OCI-LY3 (cell line): ENCODE measurements around the gene GIT2.
A peak's percentile ranks its signal among the peaks of the same experiment; 100 is the strongest.

Experiments used
- H2AFZ ChIP-seq: fragments of 200-600, 300-600 bp; shearing (Covaris generic); 2 replicates; pipeline ENCODE4 v1.6.0; 2014; ENCODE audit warnings: antibody characterized with exemption, low read depth, low read length
- H3K27ac ChIP-seq: fragments of 200-600, 300-600 bp; sonication (generic); 2 replicates; pipeline ENCODE4 v1.5.1; 2014; ENCODE audit warnings: mild to moderate bottlenecking, low read length, moderate library complexity, mixed read lengths
- H3K27me3 ChIP-seq: fragments of 200-600, 300-600 bp; sonication (generic); 2 replicates; pipeline ENCODE4 v1.6.1; 2014; ENCODE audit warnings: low read depth, low read length, mixed read lengths
- H3K36me3 ChIP-seq: fragments of 200-600, 300-600 bp; sonication (generic); replicated peaks from 2 replicates; pipeline ENCODE3; 2014; ENCODE audit warnings: low read depth, low read length, mixed read lengths
- H3K4me1 ChIP-seq: fragments of 300-600, 200-600 bp; sonication (generic); 2 replicates; pipeline ENCODE4 v1.6.1; 2014; ENCODE audit warnings: low read length, mixed read lengths
- H3K4me2 ChIP-seq: fragments of 200-600, 300-600 bp; sonication (generic); 2 replicates; pipeline ENCODE4 v1.6.1; 2014; ENCODE audit warnings: low read length, mixed read lengths
- H3K4me3 ChIP-seq: fragments of 300-600, 200-600 bp; sonication (generic); 2 replicates; pipeline ENCODE4 v1.5.1; 2014; ENCODE audit warnings: antibody characterized with exemption, mild to moderate bottlenecking, low read length, moderate library complexity
- H3K79me2 ChIP-seq: fragments of 300-600, 200-600 bp; shearing (Covaris generic); 2 replicates; pipeline ENCODE4 v1.6.1; 2014; ENCODE audit warnings: mild to moderate bottlenecking, low read length, mixed read lengths
- H3K9ac ChIP-seq: fragments of 300-600, 200-600 bp; shearing (Covaris generic); 2 replicates; pipeline ENCODE4 v1.6.0; 2014; ENCODE audit warnings: mild to moderate bottlenecking, low read length, moderate library complexity
- H3K9me3 ChIP-seq: fragments of 200-600, 300-600 bp; shearing (Covaris generic); 2 replicates; pipeline ENCODE4 v1.6.1; 2014; ENCODE audit warnings: low read length, mixed read lengths; ENCODE audit not compliant: insufficient read depth
- H4K20me1 ChIP-seq: fragments of 200-600, 300-600 bp; sonication (generic); 2 replicates; pipeline ENCODE4 v1.6.1; 2016; ENCODE audit warnings: low read length, mixed read lengths; ENCODE audit not compliant: insufficient read depth
- CTCF ChIP-seq: fragments of 200-600, 300-600 bp; sonication (generic); IDR thresholded peaks from 2 replicates; pipeline ENCODE4 v1.5.1; 2014; ENCODE audit warnings: antibody characterized with exemption, low read length, low read depth
- EZH2phosphoT487 ChIP-seq: fragments of 200-600 bp; shearing (Covaris generic); IDR thresholded peaks from 2 replicates; pipeline ENCODE4 v1.6.1; 2018; ENCODE audit warnings: antibody characterized with exemption, mixed run types, low read depth

GIT2 gene

GRCh38 chr12:109998904-109999648 is 2.9 kb upstream of the GIT2 start, which contains the start of gene ANKRD13A:
TSS of gene ANKRD13A (plus strand) at chr12:109999430. CDS start at chr12:109999689, 259 bp downstream.
- Histone ChIP-seq H3K4me3 (peak within 1 kb of the TSS; percentile 99), H3K27me3 (no peaks in the 10 kb centered on the region), H3K9ac (peak within 1 kb of the TSS; percentile 97), H3K4me1 (peaks cover 56% of the 10 kb centered on the region), H4K20me1 (peaks cover 31% of the 10 kb centered on the region), H2AFZ (no peak within 1 kb of the TSS; the same call in 1 of the 2 replicates), H3K79me2 (peaks cover 87% of the 10 kb centered on the region), H3K27ac (peak within 1 kb of the TSS; percentile 87), H3K36me3 (peaks cover 39% of the 10 kb centered on the region), H3K4me2 (peak within 1 kb of the TSS; percentile 97), H3K9me3 (no peaks in the 10 kb centered on the region)
- TF ChIP-seq CTCF (no peak), EZH2phosphoT487 (no peak)

GRCh38 chr12:109998241-109998903 is 2.2 kb upstream of the GIT2 start:
- Histone ChIP-seq H3K27me3 (no peaks in the 10 kb centered on the region), H2AFZ (no peak overlapping the region), H3K9ac (peak overlapping the region; percentile 97), H3K4me1 (peaks cover 56% of the 10 kb centered on the region), H4K20me1 (peaks cover 33% of the 10 kb centered on the region), H3K79me2 (peaks cover 87% of the 10 kb centered on the region), H3K27ac (peak overlapping the region; percentile 87), H3K4me3 (peak overlapping the region; percentile 99), H3K9me3 (no peaks in the 10 kb centered on the region), H3K4me2 (peak overlapping the region; percentile 97), H3K36me3 (peaks cover 35% of the 10 kb centered on the region)
- no peak for TF ChIP-seq EZH2phosphoT487
- TF ChIP-seq CTCF: no peak

- H2AFZ ChIP-seq: 0 out of 2 replicates have a peak overlapping the region, but pooled peaks have one; percentile 22
- no peak for TF ChIP-seq CTCF
- TF ChIP-seq EZH2phosphoT487: no peak
- H3K9ac ChIP-seq: peak overlapping the region; percentile 97
- no peaks in the 10 kb centered on the region for H3K27me3 ChIP-seq
- no peaks in the 10 kb centered on the region for H3K9me3 ChIP-seq
- peaks cover 31% of the 10 kb centered on the region for H3K36me3 ChIP-seq
- H3K27ac ChIP-seq: peak overlapping the region; percentile 87
- peak overlapping the region; percentile 99 for H3K4me3 ChIP-seq
- H3K4me1 ChIP-seq: peaks cover 49% of the 10 kb centered on the region
- H4K20me1 ChIP-seq: peaks cover 29% of the 10 kb centered on the region
- H3K4me2 ChIP-seq: peak overlapping the region; percentile 97
- H3K79me2 ChIP-seq: peaks cover 87% of the 10 kb centered on the region
Observed at GRCh38 chr12:109997393-109997792, 1.2 kb upstream of the GIT2 start.

- Histone ChIP-seq H3K79me2 (peaks cover 86% of the 10 kb centered on the region), H4K20me1 (peaks cover 28% of the 10 kb centered on the region), H2AFZ (peak overlapping the region; percentile 24; the same call in 1 of the 2 replicates)
Observed at GRCh38 chr12:109996483-109996853, 300 bp upstream of the GIT2 start.

More at GRCh38 chr12:109996483-109996853, 300 bp upstream of the GIT2 start:
- peaks cover 28% of the 10 kb centered on the region for H3K36me3 ChIP-seq
- no peaks in the 10 kb centered on the region for H3K9me3 ChIP-seq
- H3K4me2 ChIP-seq: peak overlapping the region; percentile 97
- TF ChIP-seq EZH2phosphoT487 (no peak), CTCF (no peak)
- H3K4me3 ChIP-seq: peak overlapping the region; percentile 95
- peaks cover 39% of the 10 kb centered on the region for H3K4me1 ChIP-seq
- peak overlapping the region; percentile 87 for H3K27ac ChIP-seq
- H3K27me3 ChIP-seq: no peaks in the 10 kb centered on the region
- peak overlapping the region; percentile 95 for H3K9ac ChIP-seq
